ENCODE measurements around the gene FGF23. TPM values are rescaled to one million over a fixed set of nuclear protein-coding genes. Genes with fewer than 3 reads are reported as not detected.

The FGF23 gene
- total and polyA plus RNA-seq, 7 donors = not detected

- peak; percentile 99 to 100 (median 100) for ATAC-seq
- Histone ChIP-seq H3K27ac (peak within 1 kb of the TSS; percentile 98), H3K9me3 (no peaks in the 10 kb centered on the region), H3K4me1 (peaks cover 25% of the 10 kb centered on the region), H3K4me3 (peak within 1 kb of the TSS; percentile 99), H3K27me3 (ENCODE audit: insufficient read depth in 3 of 3, low read length in 2 of 3) (no peaks in the 10 kb centered on the region), H3K36me3 (ENCODE audit: insufficient read depth in 1 of 2, low read depth in 1 of 2) (peaks cover 0 to 6% of the 10 kb centered on the region in 2 donors)
- intact Hi-C loops (cut with DNase I) = no loop called here
- peak; percentile 94 to 97 for DNase-seq
- no peak for TF ChIP-seq CTCF (IDR thresholded peaks at IDR 0.05)
- WGBS, 3 donors = 0% methylated on average over 52 to 76 of the region's 76 CpGs
These were observed 58.4 kb downstream of the FGF23 start, which contains the start of gene TIGAR for GRCh38 chr12:4320853-4321701. Gene TIGAR, plus strand, starts transcription at chr12:4321213. Its CDS starts 59 bp downstream, at chr12:4321272.

DNA sequence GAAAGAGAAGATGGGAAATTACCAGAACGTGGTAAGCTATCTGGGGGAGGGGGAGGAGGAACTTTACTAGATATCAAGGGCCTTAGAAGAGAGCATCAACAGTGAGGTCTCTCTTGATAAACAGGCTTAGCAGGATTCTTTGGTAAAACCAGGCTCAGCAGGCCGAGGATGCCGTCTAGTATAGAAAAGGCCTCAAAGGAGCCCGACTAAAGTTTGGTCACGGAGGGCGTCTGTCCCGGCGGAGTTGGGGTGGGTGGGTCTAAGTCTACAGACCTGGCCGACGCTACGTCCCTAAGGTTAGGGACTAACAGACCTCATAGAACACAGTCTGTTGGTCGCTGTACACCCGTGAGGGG, 59.0 kb downstream of the FGF23 start:
- Histone ChIP-seq H3K27ac (peak overlapping the region; percentile 98), H3K9me3 (no peaks in the 10 kb centered on the region), H3K36me3 (ENCODE audit: insufficient read depth in 1 of 2, low read depth in 1 of 2) (peaks cover 0 to 6% of the 10 kb centered on the region in 2 donors), H3K4me3 (peak overlapping the region; percentile 99), H3K4me1 (peaks cover 19% of the 10 kb centered on the region), H3K27me3 (ENCODE audit: insufficient read depth in 3 of 3, low read length in 2 of 3) (no peaks in the 10 kb centered on the region)
- intact Hi-C loops (cut with DNase I) = no loop called here
- WGBS, 3 donors = 0 to 1% (median 1%) methylated on average over 13 of the region's 13 CpGs
- DNase-seq (no peak), ATAC-seq (peak; percentile 49 to 61 (median 52))
- no peak for TF ChIP-seq CTCF (IDR thresholded peaks at IDR 0.05)

Other genes starting within 250 kb of the FGF23 start
- gene CCND2, start 106.0 kb downstream of the FGF23 start, total RNA-seq = 10 to 100 TPM in 1 of 4 donors, 1 to 10 TPM in 3; 3.3 to 10.1 (median 6.2) TPM
- under 1 TPM; 0.31 to 0.68 (median 0.58) TPM for gene CCND2, start 106.0 kb downstream of the FGF23 start, polyA plus RNA-seq
- 10 to 100 TPM; 10.9 to 17.3 (median 11.8) TPM for gene TIGAR, start 58.5 kb downstream of the FGF23 start, total RNA-seq
- 10 to 100 TPM in 1 of 3 donors, 1 to 10 TPM in 2; 6.3 to 20.0 (median 8.1) TPM for gene TIGAR, start 58.5 kb downstream of the FGF23 start, polyA plus RNA-seq
- 10 to 100 TPM in 2 of 4 donors, 1 to 10 TPM in 2; 3.9 to 27.1 (median 8.2) TPM for gene FGF6, start 66.1 kb upstream of the FGF23 start, total RNA-seq
- gene FGF6, start 66.1 kb upstream of the FGF23 start, polyA plus RNA-seq = 1 to 10 TPM in 1 of 3 donors, under 1 TPM in 1, not detected in 1; 0.61 to 1.2 TPM
- gene RAD51AP1, start 159.2 kb upstream of the FGF23 start, total RNA-seq = under 1 TPM; 0.38 to 0.92 (median 0.44) TPM
- gene RAD51AP1, start 159.2 kb upstream of the FGF23 start, polyA plus RNA-seq = under 1 TPM; 0.48 to 0.98 (median 0.75) TPM
- gene DYRK4, start 182.5 kb upstream of the FGF23 start, total RNA-seq = 10 to 100 TPM; 18.3 to 28.8 (median 23.3) TPM
- 10 to 100 TPM; 18.3 to 27.8 (median 20.8) TPM for gene DYRK4, start 182.5 kb upstream of the FGF23 start, polyA plus RNA-seq

All from psoas muscle (tissue), 8 donors.